C4-2B (cell line): ENCODE data around the gene FAM13C.

Experiments used
- H3K27ac ChIP-seq: fragments of 450-650 bp; 2 replicates; pipeline ENCODE4 v1.5.1; 2017
- CTCF ChIP-seq: fragments of 450-650 bp; conservative IDR thresholded peaks from 2 replicates; pipeline ENCODE4 v1.5.1; 2017; ENCODE audit warnings: mild to moderate bottlenecking
- ZFX ChIP-seq: fragments of 450-650 bp; IDR thresholded peaks from 2 replicates; pipeline ENCODE4 v1.6.1; 2017

FAM13C gene

GRCh38 chr10:59376846-59377245 lies 14.5 kb upstream of the FAM13C start:
- H3K27ac ChIP-seq, result no peak overlapping the region
- no peak for TF ChIP-seq CTCF
- TF ChIP-seq ZFX, result no peak

GRCh38 chr10:59375990-59376389 lies 13.6 kb upstream of the FAM13C start:
- no peak overlapping the region for H3K27ac ChIP-seq
- TF ChIP-seq ZFX (no peak), CTCF (no peak)

GRCh38 chr10:59374916-59375315 lies 12.6 kb upstream of the FAM13C start:
- H3K27ac ChIP-seq, result no peak overlapping the region
- TF ChIP-seq CTCF (no peak), ZFX (no peak)

- H3K27ac ChIP-seq, result no peak overlapping the region
- TF ChIP-seq CTCF (no peak), ZFX (no peak)
These were observed 10.7 kb upstream of the FAM13C start for GRCh38 chr10:59373071-59373470.

GRCh38 chr10:59372543-59372942 lies 10.2 kb upstream of the FAM13C start:
- TF ChIP-seq ZFX (no peak), CTCF (no peak)
- H3K27ac ChIP-seq, result no peak overlapping the region

GRCh38 chr10:59366290-59366689 lies 3.9 kb upstream of the FAM13C start:
- no peak overlapping the region for H3K27ac ChIP-seq
- TF ChIP-seq CTCF (no peak), ZFX (no peak)

GRCh38 chr10:59363446-59363958 lies 1.2 kb upstream of the FAM13C start:
- TF ChIP-seq ZFX, result no peak
- TF ChIP-seq CTCF, result no peak
- no peak overlapping the region for H3K27ac ChIP-seq
